Stomach smooth muscle (tissue), 2 donors: Measurements from ENCODE around the gene MAJIN.

Experiments used
- H3K27ac ChIP-seq: one replicate; pipeline ENCODE4 v1.7.0; 2013; ENCODE audit warnings: mild to moderate bottlenecking, low read length, inconsistent platforms
- H3K27me3 ChIP-seq, 2 donors: one replicate each; pipeline ENCODE4 v1.7.0; 2013; ENCODE audit warnings: low read length in 2 of 2; ENCODE audit not compliant: insufficient read depth in 2 of 2, control insufficient read depth in 1 of 2
- H3K36me3 ChIP-seq, 2 donors: one replicate each; pipeline ENCODE4 v1.7.0; 2013; ENCODE audit warnings: low read length in 2 of 2; ENCODE audit not compliant: control insufficient read depth in 2 of 2, insufficient read depth in 2 of 2
- H3K4me1 ChIP-seq: one replicate; pipeline ENCODE4 v1.7.0; 2013; ENCODE audit warnings: low read length; ENCODE audit not compliant: control insufficient read depth, insufficient read depth
- H3K4me3 ChIP-seq, 2 donors: one replicate each; pipeline ENCODE4 v1.7.0; 2013; ENCODE audit warnings: low read length in 2 of 2
- H3K9ac ChIP-seq, 2 donors: one replicate each; pipeline ENCODE4 v1.7.0; 2013; ENCODE audit warnings: low read length in 2 of 2, mild to moderate bottlenecking in 1 of 2
- H3K9me3 ChIP-seq, 2 donors: one replicate each; pipeline ENCODE4 v1.7.0; 2013; ENCODE audit warnings: low read length in 2 of 2; ENCODE audit not compliant: control insufficient read depth in 2 of 2
- donor health status: healthy.
- donor health status: Pancreatic carcinoma.

MAJIN gene

GRCh38 chr11:64971421-64972233 lies at the start of gene MAJIN:
Gene MAJIN (minus strand): TSS chr11:64972108. CDS start chr11:64959405, 12,703 bp downstream.
- H3K4me1 ChIP-seq: peaks cover 5% of the 10 kb centered on the region
- peak within 1 kb of the TSS; percentile 47 to 68 for H3K4me3 ChIP-seq
- H3K36me3 ChIP-seq: no peaks in the 10 kb centered on the region
- peak within 1 kb of the TSS in 1 of 2 donors; percentile 9 for H3K9ac ChIP-seq
- H3K27me3 ChIP-seq: peaks cover 0 to 2% of the 10 kb centered on the region in 2 donors
- no peak within 1 kb of the TSS for H3K27ac ChIP-seq
- H3K9me3 ChIP-seq: no peaks in the 10 kb centered on the region

- Histone ChIP-seq H3K9ac (no peak overlapping the region), H3K9me3 (no peaks in the 10 kb centered on the region), H3K27me3 (no peaks in the 10 kb centered on the region), H3K4me1 (no peaks in the 10 kb centered on the region), H3K27ac (no peak overlapping the region), H3K4me3 (no peak overlapping the region), H3K36me3 (peaks cover 25 to 30% of the 10 kb centered on the region in 2 donors)
These were observed 49.6 kb upstream of the MAJIN start for GRCh38 chr11:65021509-65021908.

- Histone ChIP-seq H3K9ac (no peak overlapping the region), H3K9me3 (no peaks in the 10 kb centered on the region), H3K4me1 (no peaks in the 10 kb centered on the region), H3K36me3 (peaks cover 25 to 31% of the 10 kb centered on the region in 2 donors), H3K4me3 (no peak overlapping the region), H3K27me3 (no peaks in the 10 kb centered on the region), H3K27ac (no peak overlapping the region)
These were observed 49.1 kb upstream of the MAJIN start for GRCh38 chr11:65021003-65021402.

- Histone ChIP-seq H3K27ac (no peak overlapping the region), H3K4me3 (no peak overlapping the region), H3K27me3 (no peaks in the 10 kb centered on the region), H3K9ac (no peak overlapping the region), H3K4me1 (peaks cover 4% of the 10 kb centered on the region), H3K36me3 (peaks cover 25 to 31% of the 10 kb centered on the region in 2 donors), H3K9me3 (no peaks in the 10 kb centered on the region)
These were observed 47.9 kb upstream of the MAJIN start for GRCh38 chr11:65019824-65020223.

GRCh38 chr11:65017937-65018336 lies 46.0 kb upstream of the MAJIN start:
- peaks cover 15% of the 10 kb centered on the region for H3K4me1 ChIP-seq
- H3K9me3 ChIP-seq: no peaks in the 10 kb centered on the region
- H3K36me3 ChIP-seq: peaks cover 25 to 31% of the 10 kb centered on the region in 2 donors
- no peak overlapping the region for H3K27ac ChIP-seq
- no peak overlapping the region for H3K4me3 ChIP-seq
- no peaks in the 10 kb centered on the region for H3K27me3 ChIP-seq
- H3K9ac ChIP-seq: no peak overlapping the region

- Histone ChIP-seq H3K27ac (no peak overlapping the region), H3K9ac (peak overlapping the region; percentile 32 to 58), H3K4me3 (no peak overlapping the region), H3K36me3 (peaks cover 20 to 24% of the 10 kb centered on the region in 2 donors), H3K27me3 (no peaks in the 10 kb centered on the region), H3K4me1 (peaks cover 15% of the 10 kb centered on the region), H3K9me3 (no peaks in the 10 kb centered on the region)
These were observed 44.8 kb upstream of the MAJIN start for GRCh38 chr11:65016705-65017104.

- Histone ChIP-seq H3K9me3 (no peaks in the 10 kb centered on the region), H3K36me3 (peaks cover 9 to 12% of the 10 kb centered on the region in 2 donors), H3K4me3 (peak overlapping the region; percentile 92 to 95), H3K4me1 (peaks cover 15% of the 10 kb centered on the region), H3K27ac (peak overlapping the region; percentile 99), H3K27me3 (no peaks in the 10 kb centered on the region), H3K9ac (peak overlapping the region; percentile 99)
These were observed 42.9 kb upstream of the MAJIN start for GRCh38 chr11:65014726-65015227.

GRCh38 chr11:65013888-65014725 lies 42.2 kb upstream of the MAJIN start, which contains the start of gene ARL2:
Gene ARL2 (plus strand): TSS chr11:65014160. CDS start chr11:65014208, 48 bp downstream.
- Histone ChIP-seq H3K9me3 (no peaks in the 10 kb centered on the region), H3K4me3 (peak within 1 kb of the TSS; percentile 92 to 95), H3K9ac (peak within 1 kb of the TSS; percentile 99), H3K36me3 (peaks cover 8 to 10% of the 10 kb centered on the region in 2 donors), H3K4me1 (peaks cover 15% of the 10 kb centered on the region), H3K27ac (peak within 1 kb of the TSS; percentile 99), H3K27me3 (no peaks in the 10 kb centered on the region)

- H3K4me1 ChIP-seq: peaks cover 15% of the 10 kb centered on the region
- no peaks in the 10 kb centered on the region for H3K9me3 ChIP-seq
- H3K27me3 ChIP-seq: no peaks in the 10 kb centered on the region
- peaks cover 2 to 4% of the 10 kb centered on the region in 2 donors for H3K36me3 ChIP-seq
- H3K27ac ChIP-seq: peak overlapping the region; percentile 99
- H3K4me3 ChIP-seq: peak overlapping the region; percentile 92 to 95
- H3K9ac ChIP-seq: peak overlapping the region; percentile 99
These were observed 41.4 kb upstream of the MAJIN start for GRCh38 chr11:65013130-65013887.

- Histone ChIP-seq H3K9me3 (no peaks in the 10 kb centered on the region), H3K4me3 (no peak overlapping the region), H3K27me3 (no peaks in the 10 kb centered on the region), H3K27ac (no peak overlapping the region), H3K4me1 (peaks cover 5% of the 10 kb centered on the region), H3K9ac (no peak overlapping the region), H3K36me3 (no peaks in the 10 kb centered on the region)
These were observed 37.0 kb upstream of the MAJIN start for GRCh38 chr11:65008873-65009272.
